GM10266 (cell line): ENCODE measurements around the gene RPL10A.

Source experiments
- DNase-seq: peaks from one replicate; pipeline ENCODE4 v3.0.0; 2012; ENCODE audit errors: extremely low spot score
- CTCF ChIP-seq: IDR thresholded peaks from 2 replicates; pipeline ENCODE4 v1.5.1; 2012; ENCODE audit warnings: mild to moderate bottlenecking, low read depth; ENCODE audit not compliant: control insufficient read depth, insufficient read depth; ENCODE audit errors: missing control alignments

Gene RPL10A

GRCh38 chr6:35507221-35507620 lies 39.0 kb downstream of the RPL10A start:
- no peak for TF ChIP-seq CTCF
- DNase-seq = no peak

- no peak for TF ChIP-seq CTCF
- DNase-seq = no peak
Observed at GRCh38 chr6:35508027-35508426, 39.8 kb downstream of the RPL10A start.

GRCh38 chr6:35508542-35508941 lies 40.3 kb downstream of the RPL10A start:
- DNase-seq = no peak
- no peak for TF ChIP-seq CTCF

GRCh38 chr6:35510916-35511561 lies 42.8 kb downstream of the RPL10A start:
- DNase-seq = no peak
- TF ChIP-seq CTCF = no peak

GRCh38 chr6:35511562-35511941 lies 43.4 kb downstream of the RPL10A start:
- no peak for TF ChIP-seq CTCF
- no peak for DNase-seq

GRCh38 chr6:35512006-35512405 lies 43.8 kb downstream of the RPL10A start:
- no peak for TF ChIP-seq CTCF
- peak; percentile 11 for DNase-seq

- peak; percentile 10 for DNase-seq
- TF ChIP-seq CTCF = no peak
Observed at GRCh38 chr6:35512740-35513139, 44.5 kb downstream of the RPL10A start, which contains the start of gene TULP1. TULP1 (minus strand) TSS chr6:35512896; CDS start chr6:35512858, 38 bp downstream.
